Measurements from ENCODE around the gene OR10H2.
A peak's percentile ranks its signal among the peaks of the same experiment; 100 is the strongest.

OR10H2 gene

DNA sequence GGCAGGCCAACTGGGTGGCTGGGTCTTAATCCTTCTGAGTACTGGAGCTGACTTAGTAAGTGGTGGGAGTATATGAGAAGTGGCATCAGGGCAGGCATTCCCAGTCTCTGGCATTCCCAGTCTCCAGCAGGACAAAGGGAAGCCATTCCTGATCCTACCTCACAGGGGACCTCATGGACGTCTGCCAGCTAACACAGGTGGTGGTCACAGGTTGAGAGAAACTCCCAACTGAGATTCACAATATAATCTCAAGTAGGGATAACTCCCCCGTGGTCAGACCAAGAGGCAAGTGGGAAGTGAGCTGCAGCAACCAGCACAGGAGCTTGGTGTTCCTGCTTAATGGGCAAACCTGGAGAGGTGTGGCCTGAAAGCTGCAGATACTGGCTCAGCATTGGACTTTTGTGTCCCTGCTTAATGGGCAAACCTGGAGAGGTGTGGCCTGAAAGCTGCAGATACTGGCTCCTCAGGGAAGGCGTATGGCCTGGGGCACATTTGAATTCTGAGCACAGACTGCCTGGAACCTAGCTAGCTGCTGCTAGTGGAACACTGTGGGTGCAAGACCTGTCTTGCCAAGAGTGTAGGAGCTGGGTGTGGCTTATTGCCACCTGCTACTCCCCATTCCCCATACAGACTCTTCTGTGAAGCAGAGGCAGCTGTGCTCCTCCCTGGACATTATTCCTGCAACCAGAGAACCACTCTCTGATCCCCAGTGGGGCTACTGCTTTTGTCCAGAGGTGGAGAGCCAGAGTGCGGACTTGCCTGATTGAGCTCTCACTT is 25.9 kb upstream of the OR10H2 start:
- no peak for DNase-seq (ENCODE audit: low read depth)
- TF ChIP-seq, protein P1, sequence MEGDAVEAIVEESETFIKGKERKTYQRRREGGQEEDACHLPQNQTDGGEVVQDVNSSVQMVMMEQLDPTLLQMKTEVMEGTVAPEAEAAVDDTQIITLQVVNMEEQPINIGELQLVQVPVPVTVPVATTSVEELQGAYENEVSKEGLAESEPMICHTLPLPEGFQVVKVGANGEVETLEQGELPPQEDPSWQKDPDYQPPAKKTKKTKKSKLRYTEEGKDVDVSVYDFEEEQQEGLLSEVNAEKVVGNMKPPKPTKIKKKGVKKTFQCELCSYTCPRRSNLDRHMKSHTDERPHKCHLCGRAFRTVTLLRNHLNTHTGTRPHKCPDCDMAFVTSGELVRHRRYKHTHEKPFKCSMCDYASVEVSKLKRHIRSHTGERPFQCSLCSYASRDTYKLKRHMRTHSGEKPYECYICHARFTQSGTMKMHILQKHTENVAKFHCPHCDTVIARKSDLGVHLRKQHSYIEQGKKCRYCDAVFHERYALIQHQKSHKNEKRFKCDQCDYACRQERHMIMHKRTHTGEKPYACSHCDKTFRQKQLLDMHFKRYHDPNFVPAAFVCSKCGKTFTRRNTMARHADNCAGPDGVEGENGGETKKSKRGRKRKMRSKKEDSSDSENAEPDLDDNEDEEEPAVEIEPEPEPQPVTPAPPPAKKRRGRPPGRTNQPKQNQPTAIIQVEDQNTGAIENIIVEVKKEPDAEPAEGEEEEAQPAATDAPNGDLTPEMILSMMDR (conservative IDR thresholded peaks at IDR 0.05; ENCODE audit: low read depth, low read length): no peak
- no peak overlapping the region for H3K4me3 ChIP-seq (ENCODE audit: low read depth, low read length)

DNA sequence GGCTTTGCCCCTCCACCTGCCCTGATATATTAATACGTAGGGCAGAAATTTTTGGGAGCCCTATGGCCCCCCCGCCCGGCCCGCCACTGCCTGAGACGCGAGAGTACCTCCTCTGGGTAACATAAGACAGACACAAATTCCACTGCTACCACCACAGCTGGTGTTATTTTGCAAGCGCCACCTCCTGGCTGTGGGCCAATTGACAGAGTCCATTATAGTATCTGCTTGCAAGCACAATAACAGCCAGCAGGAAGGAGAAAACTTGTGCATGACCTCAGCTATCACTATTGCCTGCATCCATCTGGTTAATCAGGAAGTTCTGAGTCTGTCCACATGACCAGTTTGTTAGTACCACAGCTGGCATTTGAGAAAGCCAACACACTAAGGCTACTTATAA is 25.3 kb upstream of the OR10H2 start:
- peak; percentile 22 for DNase-seq (ENCODE audit: low read depth)
- H3K4me3 ChIP-seq (ENCODE audit: low read depth, low read length): no peak overlapping the region
- TF ChIP-seq, protein P1 (conservative IDR thresholded peaks at IDR 0.05; ENCODE audit: low read depth, low read length): no peak

DNA sequence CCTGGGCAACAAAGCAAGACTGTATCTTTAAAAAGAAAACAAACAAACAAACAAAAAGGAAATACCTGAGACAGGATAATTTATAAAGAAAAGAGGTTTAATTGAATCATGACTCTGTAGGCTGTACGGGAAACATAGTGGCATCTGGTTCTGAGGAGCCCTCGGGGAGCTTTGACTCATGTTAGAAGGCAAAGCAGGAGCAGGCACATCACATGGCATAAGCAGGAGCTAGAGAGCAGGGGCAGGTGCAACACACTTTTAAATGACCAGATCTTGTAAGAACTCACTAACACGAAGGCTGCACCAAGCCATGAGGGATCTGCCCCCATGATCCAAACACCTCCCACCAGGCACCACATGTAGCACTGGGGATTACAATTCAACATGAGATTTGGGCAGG is 13.2 kb upstream of the OR10H2 start:
- DNase-seq (ENCODE audit: low read depth): no peak
- H3K4me3 ChIP-seq (ENCODE audit: low read depth, low read length): no peak overlapping the region
- TF ChIP-seq, protein P1 (conservative IDR thresholded peaks at IDR 0.05; ENCODE audit: low read depth, low read length): no peak

DNA sequence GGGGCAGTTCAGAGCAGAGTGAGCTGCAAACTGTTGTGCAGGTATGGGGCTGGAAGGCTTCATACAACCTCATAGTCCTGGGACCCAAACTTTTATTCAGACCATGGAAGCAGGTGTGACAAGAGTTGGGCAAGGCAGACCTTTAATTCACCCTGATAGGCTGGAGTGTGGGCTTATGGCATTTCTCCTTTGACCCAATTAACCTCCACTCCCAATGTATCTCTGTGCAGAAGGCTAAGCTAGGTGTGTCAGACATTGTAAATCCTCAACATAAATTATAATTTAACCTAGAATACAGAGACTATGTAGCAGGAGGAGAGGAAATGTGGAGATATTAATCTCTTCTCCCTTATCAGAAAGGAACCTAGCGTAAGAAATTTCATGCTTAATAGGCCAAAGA is 12.2 kb upstream of the OR10H2 start:
- DNase-seq (ENCODE audit: low read depth): no peak
- TF ChIP-seq, protein P1 (conservative IDR thresholded peaks at IDR 0.05; ENCODE audit: low read depth, low read length): no peak
- no peak overlapping the region for H3K4me3 ChIP-seq (ENCODE audit: low read depth, low read length)

DNA sequence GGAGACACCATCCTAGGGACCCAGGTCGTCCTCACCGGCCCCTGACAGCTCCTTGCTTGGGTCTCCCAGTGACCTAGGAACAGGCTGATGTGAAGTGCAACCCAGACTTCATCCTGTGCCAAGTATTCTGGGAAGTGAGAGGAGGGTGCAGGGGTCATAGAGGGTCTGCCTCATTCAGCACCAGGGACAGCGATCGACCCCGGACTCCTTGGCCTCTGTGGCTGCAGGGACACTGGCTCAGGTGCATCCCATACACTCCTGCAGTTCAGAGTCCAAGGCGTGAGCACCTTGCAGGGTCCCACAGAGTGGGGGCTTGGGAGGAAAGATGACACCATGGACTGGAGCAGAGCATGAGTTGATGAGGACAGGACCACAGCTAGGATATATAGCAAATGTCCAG is 10.0 kb upstream of the OR10H2 start:
- DNase-seq (ENCODE audit: low read depth): no peak
- TF ChIP-seq, protein P1 (conservative IDR thresholded peaks at IDR 0.05; ENCODE audit: low read depth, low read length): no peak
- no peak overlapping the region for H3K4me3 ChIP-seq (ENCODE audit: low read depth, low read length)

DNA sequence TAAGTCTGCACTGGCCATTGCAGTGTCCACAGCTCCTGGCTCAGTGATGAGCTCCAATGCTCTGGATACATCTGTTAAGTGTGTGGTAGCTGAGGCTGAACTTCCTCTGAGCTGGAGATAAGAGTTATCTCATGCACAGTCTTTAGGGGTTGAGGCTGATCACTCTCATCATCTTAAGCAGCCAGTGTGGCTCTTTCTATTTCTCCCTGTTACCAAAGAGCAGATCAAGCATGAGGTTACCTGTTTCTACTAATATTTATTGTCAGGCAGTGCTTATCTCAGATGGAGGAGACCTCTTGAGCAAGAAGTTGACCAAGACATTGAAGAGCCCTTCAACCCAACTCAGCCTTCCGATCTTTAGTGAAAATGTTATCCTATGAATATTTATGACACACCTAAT is 6.6 kb upstream of the OR10H2 start:
- no peak overlapping the region for H3K4me3 ChIP-seq (ENCODE audit: low read depth, low read length)
- TF ChIP-seq, protein P1 (conservative IDR thresholded peaks at IDR 0.05; ENCODE audit: low read depth, low read length): no peak
- DNase-seq (ENCODE audit: low read depth): no peak

DNA sequence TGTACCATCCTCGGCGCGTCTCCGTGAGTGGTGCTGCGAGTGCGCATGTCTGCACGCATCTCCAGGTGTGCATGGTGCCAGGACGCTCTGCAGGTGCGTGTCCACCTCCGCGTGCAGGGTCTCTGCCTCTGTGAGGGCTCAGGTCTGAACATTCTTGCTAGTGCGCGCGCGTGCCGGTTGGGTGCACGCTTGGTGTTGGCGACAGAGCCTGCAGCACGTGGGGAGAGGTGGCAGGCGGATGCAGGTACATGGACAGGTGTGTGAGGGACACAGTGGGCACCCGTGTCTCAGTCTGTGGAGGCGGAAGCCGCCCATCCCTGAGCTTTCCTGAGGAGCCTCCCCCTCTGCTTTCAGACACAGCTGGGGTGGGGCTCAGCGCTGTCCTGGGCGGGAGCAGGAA is 4.9 kb upstream of the OR10H2 start:
- no peak for DNase-seq (ENCODE audit: low read depth)
- TF ChIP-seq, protein P1 (conservative IDR thresholded peaks at IDR 0.05; ENCODE audit: low read depth, low read length): no peak
- H3K4me3 ChIP-seq (ENCODE audit: low read depth, low read length): no peak overlapping the region

Measured in choroid plexus epithelial cell (primary cell).